Loucy (cell line): ENCODE results near the gene TRIOBP.

Experiments
- CTCF ChIP-seq: fragments of 200-600 bp; sonication (generic); conservative IDR thresholded peaks from 2 replicates; pipeline ENCODE4 v1.5.1; 2014; ENCODE audit warnings: mild to moderate bottlenecking, antibody characterized with exemption, low read length
- EZH2phosphoT487 ChIP-seq: fragments of 200-600 bp; IDR thresholded peaks from 2 replicates; pipeline ENCODE4 v1.6.1; 2018; ENCODE audit warnings: antibody characterized with exemption, mild to moderate bottlenecking, moderate library complexity, borderline replicate concordance

- TF ChIP-seq CTCF, result peak; percentile 22; the same call in 1 of the 2 replicates
- TF ChIP-seq EZH2phosphoT487, result no peak
Measured at GRCh38 chr22:37781434-37782059, 84.7 kb downstream of the TRIOBP start.
